Ascending aorta (tissue), 2 donors: ENCODE measurements around the gene TARS2. TPM values are rescaled to one million over a fixed set of nuclear protein-coding genes. Genes with fewer than 3 reads are reported as not detected.

Source experiments
- DNase-seq, 2 donors: peaks; one replicate each; pipeline ENCODE4 v3.0.0-alpha.2; 2019; ENCODE audit warnings: low spot score in 2 of 2
- H3K27ac ChIP-seq, 2 donors: fragments of 200-600 bp; sonication (generic); one replicate each; pipeline ENCODE4 v1.5.1; 2016 to 2017; ENCODE audit warnings: mild to moderate bottlenecking in 1 of 2
- H3K27me3 ChIP-seq: fragments of 200-600 bp; sonication (generic); one replicate; pipeline ENCODE4 v1.5.1; 2017
- H3K36me3 ChIP-seq, 2 donors: fragments of 200-600 bp; sonication (generic); one replicate each; pipeline ENCODE4 v1.5.1; 2016
- H3K4me1 ChIP-seq, 2 donors: fragments of 200-600 bp; sonication (generic); one replicate each; pipeline ENCODE4 v1.5.1; 2016 to 2017; ENCODE audit warnings: mild to moderate bottlenecking in 1 of 2
- H3K4me3 ChIP-seq, 2 donors: fragments of 200-600 bp; sonication (generic); one replicate each; pipeline ENCODE4 v1.5.1; 2016 to 2017; ENCODE audit warnings: mild to moderate bottlenecking in 1 of 2
- H3K9me3 ChIP-seq, 2 donors: fragments of 200-600 bp; sonication (generic); one replicate each; pipeline ENCODE4 v1.5.1; 2016
- CTCF ChIP-seq, 3 experiments: fragments of 200-600 bp in 2 of 3; fragments of 450-650 bp in 1 of 3; sonication (generic) in 2 of 3; IDR thresholded peaks; one replicate each; pipeline ENCODE4 v1.5.1; 2016 to 2019; ENCODE audit warnings: antibody characterized with exemption in 3 of 3, mild to moderate bottlenecking in 1 of 3, moderate library complexity in 1 of 3
- intact Hi-C: fragments of 100-400 bp; cut with DNase I; formaldehyde crosslinking; loops from one replicate; pipeline ENCODE4 v1.15.1; 2023
- total RNA-seq: library from RNA; depleted of rRNA; stranded (reverse); fragments of >200 nt; gene quantifications from one replicate; pipeline ENCODE4 v1.1.0, GENCODE V29; 2016

TARS2 gene
- total RNA-seq, 1 donor from 2014 or later, result 10.9 TPM

- no peak for DNase-seq
- H3K36me3 ChIP-seq, result peaks cover 16 to 42% of the 10 kb centered on the region in 2 donors
- intact Hi-C loops, result no loop called here
These were observed 18.2 kb downstream of the TARS2 start for GRCh38 chr1:150505431-150505830.

GRCh38 chr1:150507912-150508864 lies 21.0 kb downstream of the TARS2 start, which contains the start of gene ECM1:
Gene ECM1 (plus strand): TSS chr1:150508109. CDS start chr1:150508210, 101 bp downstream.
- peak within 1 kb of the TSS; percentile 0 to 16 for H3K4me3 ChIP-seq
- H3K4me1 ChIP-seq, result peaks cover 0 to 4% of the 10 kb centered on the region in 2 donors
- no peak for TF ChIP-seq CTCF (IDR thresholded peaks at IDR 0.05)
- intact Hi-C loops, result no loop called here
- H3K36me3 ChIP-seq, result peaks cover 14 to 27% of the 10 kb centered on the region in 2 donors
- H3K27ac ChIP-seq, result peak within 1 kb of the TSS; percentile 48 to 73
- H3K27me3 ChIP-seq, result no peaks in the 10 kb centered on the region
- H3K9me3 ChIP-seq, result no peaks in the 10 kb centered on the region
- peak; percentile 17 to 75 for DNase-seq

More at GRCh38 chr1:150505431-150505830, 18.2 kb downstream of the TARS2 start:
- Histone ChIP-seq H3K4me3 (no peak overlapping the region), H3K27ac (no peak overlapping the region), H3K27me3 (no peaks in the 10 kb centered on the region), H3K9me3 (no peaks in the 10 kb centered on the region), H3K4me1 (peaks cover 0 to 4% of the 10 kb centered on the region in 2 donors)
- TF ChIP-seq CTCF (IDR thresholded peaks at IDR 0.05), result no peak

GRCh38 chr1:150508982-150509381 lies 21.8 kb downstream of the TARS2 start:
- Histone ChIP-seq H3K27ac (peak overlapping the region in 1 of 2 donors; percentile 48), H3K36me3 (peaks cover 14 to 27% of the 10 kb centered on the region in 2 donors)

GRCh38 chr1:150511551-150511950 lies 24.3 kb downstream of the TARS2 start:
- no peak for TF ChIP-seq CTCF (IDR thresholded peaks at IDR 0.05)
- Histone ChIP-seq H3K27ac (no peak overlapping the region), H3K9me3 (no peaks in the 10 kb centered on the region), H3K4me3 (no peak overlapping the region), H3K27me3 (no peaks in the 10 kb centered on the region), H3K36me3 (peaks cover 0 to 9% of the 10 kb centered on the region in 2 donors), H3K4me1 (peaks cover 0 to 12% of the 10 kb centered on the region in 2 donors)
- intact Hi-C loops, result no loop called here
- DNase-seq, result no peak

More at GRCh38 chr1:150508982-150509381, 21.8 kb downstream of the TARS2 start:
- Histone ChIP-seq H3K9me3 (no peaks in the 10 kb centered on the region), H3K4me3 (no peak overlapping the region), H3K27me3 (no peaks in the 10 kb centered on the region), H3K4me1 (peaks cover 0 to 4% of the 10 kb centered on the region in 2 donors)
- intact Hi-C loops, result no loop called here
- TF ChIP-seq CTCF (IDR thresholded peaks at IDR 0.05), result no peak
- no peak for DNase-seq

GRCh38 chr1:150511985-150512660 lies 24.9 kb downstream of the TARS2 start:
- no peaks in the 10 kb centered on the region for H3K9me3 ChIP-seq
- H3K36me3 ChIP-seq, result peaks cover 0 to 3% of the 10 kb centered on the region in 2 donors
- no peaks in the 10 kb centered on the region for H3K27me3 ChIP-seq
- no peak for TF ChIP-seq CTCF (IDR thresholded peaks at IDR 0.05)
- H3K4me1 ChIP-seq, result peaks cover 0 to 12% of the 10 kb centered on the region in 2 donors
- H3K4me3 ChIP-seq, result no peak overlapping the region
- intact Hi-C loops, result no loop called here
- DNase-seq, result no peak
- H3K27ac ChIP-seq, result no peak overlapping the region
